Fibroblast of lung (primary cell): ENCODE results near the gene MBD4.

Experiments
- EZH2 ChIP-seq: IDR thresholded peaks from 2 replicates; pipeline ENCODE4 v1.5.1; 2012; ENCODE audit warnings: low read length, control low read depth, mild to moderate bottlenecking; ENCODE audit errors: missing control alignments
- TF ChIP-seq, protein P1 (sequence below), 2 donors: IDR thresholded peaks in 1 of 2; conservative IDR thresholded peaks in 1 of 2; 1 replicate in 1 of 2; 2 replicates in 1 of 2; pipeline ENCODE4 v1.5.1; 2011 to 2012; ENCODE audit warnings: low read length in 2 of 2, control low read depth in 1 of 2, inconsistent platforms in 1 of 2, low read depth in 1 of 2, mild to moderate bottlenecking in 1 of 2

DNA sequence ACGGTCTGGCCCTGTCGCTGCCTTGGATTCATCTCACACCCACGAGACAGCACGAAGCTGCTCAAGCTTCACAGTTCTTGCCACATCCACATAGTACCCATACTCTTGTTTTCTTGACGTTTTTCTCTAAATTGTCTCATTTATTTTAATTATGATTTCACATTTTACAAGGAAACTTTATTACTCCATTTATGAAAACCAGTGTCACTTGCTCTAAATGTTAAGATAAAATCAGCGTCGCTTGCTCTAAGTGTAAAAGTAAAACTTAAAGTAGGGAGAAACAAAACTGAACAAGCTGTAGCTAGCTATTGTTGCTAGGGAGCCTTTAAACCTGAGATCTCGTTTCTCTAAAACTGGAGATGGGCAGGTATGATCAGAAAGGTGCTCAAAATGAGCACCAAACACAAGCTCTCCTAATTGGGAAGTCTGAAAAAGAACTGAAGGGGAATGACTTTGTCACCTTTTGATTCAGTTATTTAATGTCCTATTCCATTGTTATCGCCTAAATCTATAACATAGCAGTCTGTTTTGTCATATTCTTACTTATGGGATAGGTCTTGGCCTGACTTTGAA, 956 bp upstream of the MBD4 start:
- TF ChIP-seq EZH2, result no peak
- TF ChIP-seq, protein P1, sequence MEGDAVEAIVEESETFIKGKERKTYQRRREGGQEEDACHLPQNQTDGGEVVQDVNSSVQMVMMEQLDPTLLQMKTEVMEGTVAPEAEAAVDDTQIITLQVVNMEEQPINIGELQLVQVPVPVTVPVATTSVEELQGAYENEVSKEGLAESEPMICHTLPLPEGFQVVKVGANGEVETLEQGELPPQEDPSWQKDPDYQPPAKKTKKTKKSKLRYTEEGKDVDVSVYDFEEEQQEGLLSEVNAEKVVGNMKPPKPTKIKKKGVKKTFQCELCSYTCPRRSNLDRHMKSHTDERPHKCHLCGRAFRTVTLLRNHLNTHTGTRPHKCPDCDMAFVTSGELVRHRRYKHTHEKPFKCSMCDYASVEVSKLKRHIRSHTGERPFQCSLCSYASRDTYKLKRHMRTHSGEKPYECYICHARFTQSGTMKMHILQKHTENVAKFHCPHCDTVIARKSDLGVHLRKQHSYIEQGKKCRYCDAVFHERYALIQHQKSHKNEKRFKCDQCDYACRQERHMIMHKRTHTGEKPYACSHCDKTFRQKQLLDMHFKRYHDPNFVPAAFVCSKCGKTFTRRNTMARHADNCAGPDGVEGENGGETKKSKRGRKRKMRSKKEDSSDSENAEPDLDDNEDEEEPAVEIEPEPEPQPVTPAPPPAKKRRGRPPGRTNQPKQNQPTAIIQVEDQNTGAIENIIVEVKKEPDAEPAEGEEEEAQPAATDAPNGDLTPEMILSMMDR (conservative IDR thresholded peaks at IDR 0.05 in 1 of 2, IDR thresholded peaks at IDR 0.05 in 1 of 2; ENCODE audit: low read depth in 1 of 2, low read length in 2 of 2), result no peak
